HG03196 (cell line): ENCODE data around the gene NIPSNAP2.
"Not testable (repeated sequence)": the region's sequence is repeated elsewhere in the genome, so short reads cannot be mapped to it uniquely, and the experiment has no call there.

Experiments used
- ATAC-seq: cut with Tn5 transposase; IDR thresholded peaks from one replicate; pipeline ENCODE4 v1.9.1; 2021; ENCODE audit not compliant: unreplicated experiment

NIPSNAP2 gene

DNA sequence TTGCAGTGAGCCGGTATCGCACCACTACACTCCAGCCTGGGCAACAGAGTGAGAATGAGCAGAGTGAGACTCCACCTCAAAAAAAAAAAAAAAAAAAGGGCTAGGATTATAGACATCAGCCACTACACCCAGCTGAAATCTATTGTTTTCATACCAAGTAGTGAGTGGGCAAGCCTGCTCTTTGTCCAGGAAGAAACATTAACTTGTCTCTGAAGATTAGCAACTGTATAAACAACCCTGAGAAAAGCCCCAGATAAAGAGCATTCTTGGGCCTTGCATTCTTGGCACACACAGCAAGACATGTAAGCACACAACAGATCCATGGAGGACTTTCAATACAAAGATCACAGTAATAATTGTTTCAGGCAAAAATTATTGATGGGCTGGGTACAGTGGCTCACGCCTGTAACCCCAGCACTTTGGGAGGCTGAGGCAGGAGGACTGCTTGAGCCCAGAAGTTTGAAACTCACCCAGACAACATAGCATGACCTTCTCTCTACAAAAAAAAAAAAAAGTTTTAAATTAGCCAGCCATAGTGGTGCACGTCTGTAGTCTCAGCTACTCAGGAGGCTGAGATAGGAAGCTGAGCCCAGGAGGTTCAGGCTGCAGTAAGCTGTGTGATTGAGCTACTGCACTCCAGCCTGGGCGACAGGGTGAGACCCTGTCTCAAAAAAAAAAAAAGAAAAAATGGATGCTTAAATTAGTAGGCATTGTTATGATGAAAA lies 82.5 kb downstream of the NIPSNAP2 start:
- no peak for ATAC-seq

GRCh38 chr7:56047446-56048116 lies 83.2 kb downstream of the NIPSNAP2 start:
- not testable (repeated sequence) for ATAC-seq

GRCh38 chr7:56048245-56048644 lies 83.9 kb downstream of the NIPSNAP2 start:
- no peak for ATAC-seq

DNA sequence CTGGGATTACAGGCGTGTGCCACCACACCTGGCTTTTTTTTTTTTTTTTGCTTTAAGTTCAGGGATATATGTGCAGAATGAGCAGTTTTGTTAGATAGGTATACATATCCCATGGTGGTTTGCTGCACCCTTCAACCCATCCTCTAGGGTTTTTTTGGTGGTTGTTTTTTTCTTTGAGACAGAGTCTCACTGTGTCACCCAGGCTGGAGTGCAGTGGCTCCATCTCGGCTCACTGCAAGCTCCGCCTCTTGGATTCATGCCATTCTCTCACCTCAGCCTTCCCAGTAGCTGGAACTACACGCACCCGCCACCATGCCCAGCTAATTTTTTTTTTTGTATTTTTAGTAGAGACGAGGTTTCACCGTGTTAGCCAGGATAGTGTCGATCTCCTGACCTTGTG lies 84.4 kb downstream of the NIPSNAP2 start:
- ATAC-seq, result not testable (repeated sequence)
